ENCODE data around the gene NUAK2.

The NUAK2 gene

GRCh38 chr1:205335692-205336091, 14.1 kb upstream of the NUAK2 start:
- H3K4me1 Mint-ChIP-seq: no peaks in the 10 kb centered on the region
- no peaks in the 10 kb centered on the region for H3K36me3 Mint-ChIP-seq
- no peak overlapping the region for H3K4me3 Mint-ChIP-seq
- H3K9me3 Mint-ChIP-seq: no peaks in the 10 kb centered on the region
- H3K27ac Mint-ChIP-seq: no peak overlapping the region
- no peaks in the 10 kb centered on the region for H3K27me3 Mint-ChIP-seq

DNA sequence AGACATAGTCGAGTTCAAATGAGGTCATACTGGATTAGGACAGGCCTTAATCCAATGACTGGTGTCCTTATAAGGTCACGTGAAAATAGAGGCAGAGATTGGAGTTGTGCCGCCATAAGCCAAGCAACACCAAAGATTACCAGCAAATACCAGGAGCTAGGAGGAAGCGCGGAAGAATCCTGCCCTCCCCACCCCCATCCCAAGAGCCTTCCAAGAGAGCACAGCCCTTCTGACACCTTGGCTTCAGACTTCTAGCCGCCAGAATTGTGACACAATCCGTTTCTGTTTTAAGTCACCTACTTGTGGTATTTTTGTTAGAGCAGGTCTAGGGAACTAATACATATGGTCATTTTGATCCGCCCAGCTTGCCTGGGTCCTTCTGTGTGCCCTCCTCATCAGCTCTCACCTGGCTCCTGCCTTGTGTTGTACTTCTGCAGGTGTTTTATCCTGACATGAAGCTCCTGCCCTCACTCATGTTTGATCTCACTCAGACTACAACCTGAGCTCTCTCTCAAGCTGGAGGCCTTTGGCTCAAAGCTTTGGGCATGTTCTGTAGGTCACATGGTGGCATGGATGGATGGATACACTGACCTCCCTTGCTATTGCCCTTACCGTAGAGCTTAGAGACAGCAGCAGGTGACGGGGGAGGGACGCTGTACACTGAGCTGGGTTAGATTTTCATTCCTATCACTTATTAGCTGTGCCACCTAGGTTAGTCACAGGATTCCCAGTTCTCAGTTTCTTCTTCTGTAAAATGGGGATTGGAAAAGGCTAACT, 10.7 kb upstream of the NUAK2 start:
- Mint-ChIP-seq H3K36me3 (no peaks in the 10 kb centered on the region), H3K27ac (no peak overlapping the region), H3K27me3 (no peaks in the 10 kb centered on the region), H3K4me1 (no peaks in the 10 kb centered on the region), H3K9me3 (no peaks in the 10 kb centered on the region), H3K4me3 (no peak overlapping the region)

GRCh38 chr1:205330150-205330549, 8.6 kb upstream of the NUAK2 start:
- H3K27ac Mint-ChIP-seq: no peak overlapping the region
- peaks cover 7% of the 10 kb centered on the region for H3K4me1 Mint-ChIP-seq
- H3K9me3 Mint-ChIP-seq: no peaks in the 10 kb centered on the region
- H3K27me3 Mint-ChIP-seq: no peaks in the 10 kb centered on the region
- H3K4me3 Mint-ChIP-seq: no peak overlapping the region
- H3K36me3 Mint-ChIP-seq: no peaks in the 10 kb centered on the region

- peaks cover 11% of the 10 kb centered on the region for H3K4me1 Mint-ChIP-seq
- H3K9me3 Mint-ChIP-seq: no peaks in the 10 kb centered on the region
- H3K36me3 Mint-ChIP-seq: no peaks in the 10 kb centered on the region
- no peak overlapping the region for H3K27ac Mint-ChIP-seq
- H3K4me3 Mint-ChIP-seq: no peak overlapping the region
- no peaks in the 10 kb centered on the region for H3K27me3 Mint-ChIP-seq
Observed at GRCh38 chr1:205329719-205330118, 8.2 kb upstream of the NUAK2 start.

GRCh38 chr1:205328476-205328875, 6.9 kb upstream of the NUAK2 start:
- no peaks in the 10 kb centered on the region for H3K27me3 Mint-ChIP-seq

DNA sequence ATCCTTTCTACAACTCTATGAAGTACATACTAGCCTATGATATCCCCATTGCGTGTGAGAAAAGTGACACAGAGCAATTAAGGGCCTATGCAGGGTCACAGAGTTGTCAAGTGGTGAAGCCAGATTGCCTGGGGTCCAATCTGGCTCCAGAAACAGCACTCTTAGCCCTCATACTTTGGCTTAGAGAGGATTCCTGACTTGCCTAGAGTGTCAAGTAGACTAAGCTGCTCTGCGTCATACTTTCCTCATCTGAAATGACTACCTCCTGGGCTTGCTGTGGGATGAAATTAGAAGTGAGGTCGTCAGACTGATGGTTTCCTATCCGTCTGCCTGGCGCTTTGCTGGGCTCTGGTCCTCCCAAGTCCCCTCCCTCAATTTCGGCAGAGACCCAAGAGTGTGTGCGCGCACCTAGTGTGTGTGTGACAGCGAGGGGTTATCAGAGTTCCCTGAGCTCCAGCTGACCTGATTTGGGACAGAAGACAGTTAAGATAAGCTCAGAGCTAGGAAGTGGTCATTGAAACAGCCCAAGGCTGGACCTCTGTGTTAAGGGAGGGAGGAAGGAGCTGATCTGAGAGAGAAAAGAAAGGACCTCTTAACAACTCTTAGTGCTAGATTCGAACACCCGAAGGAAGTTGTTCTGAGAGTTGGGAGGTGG, 5.4 kb upstream of the NUAK2 start:
- Mint-ChIP-seq H3K4me3 (no peak overlapping the region), H3K4me1 (peaks cover 34% of the 10 kb centered on the region), H3K9me3 (no peaks in the 10 kb centered on the region), H3K27me3 (no peaks in the 10 kb centered on the region), H3K36me3 (no peaks in the 10 kb centered on the region), H3K27ac (no peak overlapping the region)

More at GRCh38 chr1:205328476-205328875, 6.9 kb upstream of the NUAK2 start:
- no peaks in the 10 kb centered on the region for H3K36me3 Mint-ChIP-seq
- H3K9me3 Mint-ChIP-seq: no peaks in the 10 kb centered on the region
- no peak overlapping the region for H3K27ac Mint-ChIP-seq
- H3K4me1 Mint-ChIP-seq: peaks cover 22% of the 10 kb centered on the region
- H3K4me3 Mint-ChIP-seq: no peak overlapping the region

DNA sequence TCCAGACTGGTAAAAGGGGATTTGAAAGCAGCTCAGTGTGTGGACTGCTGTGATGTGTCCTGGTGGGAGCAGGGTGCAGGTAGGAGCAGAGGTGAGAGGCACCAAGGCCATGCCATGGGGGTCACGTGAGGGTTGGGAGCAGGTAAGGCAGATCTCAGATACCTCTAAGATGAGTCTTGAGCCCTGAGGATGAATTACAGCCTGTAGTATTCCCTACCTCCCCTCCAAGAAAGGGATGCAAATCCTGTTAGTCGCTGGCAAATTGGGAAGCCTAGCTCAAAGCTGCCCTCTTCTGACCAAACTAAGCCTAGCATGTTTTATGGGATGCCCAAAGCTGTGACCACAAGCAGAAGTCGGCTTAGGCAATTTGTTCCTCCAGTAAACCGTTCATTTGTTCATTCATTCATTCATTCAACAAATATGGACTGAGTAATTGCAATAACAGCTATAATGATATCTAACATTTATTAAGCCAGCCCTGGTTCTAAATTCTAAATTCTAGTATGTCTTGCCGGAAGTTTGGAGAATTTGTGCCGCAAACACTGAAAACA, 3.9 kb upstream of the NUAK2 start:
- H3K9me3 Mint-ChIP-seq: no peaks in the 10 kb centered on the region
- H3K4me3 Mint-ChIP-seq: peak overlapping the region; percentile 41
- H3K36me3 Mint-ChIP-seq: no peaks in the 10 kb centered on the region
- no peaks in the 10 kb centered on the region for H3K27me3 Mint-ChIP-seq
- peaks cover 38% of the 10 kb centered on the region for H3K4me1 Mint-ChIP-seq
- peak overlapping the region; percentile 79 for H3K27ac Mint-ChIP-seq

DNA sequence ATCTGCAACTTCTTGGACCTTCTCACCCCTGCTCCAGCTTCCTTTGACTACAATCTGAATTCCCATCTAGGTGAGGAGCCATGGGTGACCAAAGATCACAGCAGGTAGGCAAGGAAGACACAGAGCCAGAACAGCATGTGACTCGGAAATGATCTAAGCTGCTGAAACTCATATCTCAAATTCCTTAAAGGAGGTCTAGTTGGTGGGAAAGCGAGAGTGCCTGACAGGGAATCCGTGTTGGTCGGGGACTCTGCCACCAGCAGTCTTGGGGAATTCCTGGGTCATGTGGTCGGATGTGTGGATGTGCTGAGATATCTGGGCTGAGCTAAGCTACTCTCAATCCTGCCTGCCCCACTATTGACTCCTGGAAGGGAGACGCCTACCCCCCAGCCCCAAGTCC, 3.2 kb upstream of the NUAK2 start:
- no peak overlapping the region for H3K4me3 Mint-ChIP-seq
- no peaks in the 10 kb centered on the region for H3K27me3 Mint-ChIP-seq
- H3K36me3 Mint-ChIP-seq: no peaks in the 10 kb centered on the region
- peaks cover 42% of the 10 kb centered on the region for H3K4me1 Mint-ChIP-seq
- H3K27ac Mint-ChIP-seq: peak overlapping the region; percentile 79
- H3K9me3 Mint-ChIP-seq: no peaks in the 10 kb centered on the region

- Mint-ChIP-seq H3K9me3 (no peaks in the 10 kb centered on the region), H3K4me1 (peaks cover 51% of the 10 kb centered on the region), H3K36me3 (no peaks in the 10 kb centered on the region), H3K27ac (no peak overlapping the region), H3K4me3 (no peak overlapping the region), H3K27me3 (no peaks in the 10 kb centered on the region)
Observed at GRCh38 chr1:205323794-205324193, 2.2 kb upstream of the NUAK2 start.

DNA sequence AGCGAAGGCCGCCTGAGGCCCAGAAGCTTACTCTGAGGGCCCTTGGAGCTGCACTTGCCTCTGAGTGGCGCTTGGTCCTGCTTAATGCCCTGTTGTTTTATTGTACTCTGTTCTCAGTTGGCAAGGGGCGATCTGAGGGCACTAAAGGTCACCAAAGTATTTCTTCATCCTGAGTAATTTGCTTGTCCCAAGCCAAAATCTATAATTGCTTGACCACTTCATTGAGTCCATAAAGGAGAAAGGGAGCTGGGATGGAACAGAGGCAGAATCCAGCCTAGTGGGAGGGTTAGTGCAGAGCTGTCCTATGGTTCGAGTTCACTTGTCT, 376 bp upstream of the NUAK2 start:
- no peaks in the 10 kb centered on the region for H3K27me3 Mint-ChIP-seq

GRCh38 chr1:205319081-205320018, 2.2 kb downstream of the NUAK2 start:
- no peaks in the 10 kb centered on the region for H3K36me3 Mint-ChIP-seq
- no peaks in the 10 kb centered on the region for H3K27me3 Mint-ChIP-seq
- H3K27ac Mint-ChIP-seq: peak overlapping the region; percentile 95
- H3K4me3 Mint-ChIP-seq: peak overlapping the region; percentile 95
- H3K4me1 Mint-ChIP-seq: peaks cover 81% of the 10 kb centered on the region
- no peaks in the 10 kb centered on the region for H3K9me3 Mint-ChIP-seq

More for the DNA sequence above, 376 bp upstream of the NUAK2 start:
- Mint-ChIP-seq H3K9me3 (no peaks in the 10 kb centered on the region), H3K27ac (no peak overlapping the region), H3K4me1 (peaks cover 70% of the 10 kb centered on the region), H3K4me3 (peak overlapping the region; percentile 95), H3K36me3 (no peaks in the 10 kb centered on the region)

- peak overlapping the region; percentile 79 for H3K4me3 Mint-ChIP-seq
- no peaks in the 10 kb centered on the region for H3K9me3 Mint-ChIP-seq
- peak overlapping the region; percentile 92 for H3K27ac Mint-ChIP-seq
Observed at GRCh38 chr1:205318231-205318991, 3.1 kb downstream of the NUAK2 start.

DNA sequence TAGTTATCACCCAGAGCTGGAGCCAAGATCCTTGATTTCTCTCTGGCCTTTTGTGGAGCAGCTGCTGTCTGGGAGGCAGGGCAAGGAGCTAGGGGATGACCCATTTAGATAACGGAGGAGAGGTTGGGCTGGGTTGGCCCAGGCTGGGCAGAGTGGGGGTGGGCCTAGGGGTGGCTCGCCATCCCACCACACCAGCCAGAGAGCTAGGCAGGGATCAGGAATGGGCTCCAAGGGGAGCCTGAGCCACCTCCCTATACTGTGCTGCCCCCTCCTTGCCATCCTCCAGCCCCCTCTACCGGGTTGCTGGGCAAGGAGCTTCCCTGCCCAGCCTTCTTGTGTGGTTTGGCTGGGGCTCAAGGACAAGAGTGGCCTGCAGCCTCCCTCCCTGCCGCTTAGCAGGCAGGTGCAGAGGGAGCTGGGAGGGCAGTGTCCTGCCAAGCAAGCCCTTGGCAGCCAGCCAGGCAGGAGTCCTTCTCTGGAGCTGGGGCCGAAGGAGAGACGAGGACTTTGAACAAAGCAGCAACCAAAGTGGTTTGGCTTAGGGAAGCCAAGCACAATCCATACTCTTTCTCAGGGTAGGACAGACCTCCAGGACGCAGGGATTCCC, 4.1 kb downstream of the NUAK2 start:
- Mint-ChIP-seq H3K27me3 (no peaks in the 10 kb centered on the region), H3K36me3 (no peaks in the 10 kb centered on the region), H3K4me3 (peak overlapping the region; percentile 79), H3K4me1 (peaks cover 85% of the 10 kb centered on the region), H3K27ac (peak overlapping the region; percentile 94), H3K9me3 (no peaks in the 10 kb centered on the region)

More at GRCh38 chr1:205318231-205318991, 3.1 kb downstream of the NUAK2 start:
- H3K36me3 Mint-ChIP-seq: no peaks in the 10 kb centered on the region
- peaks cover 82% of the 10 kb centered on the region for H3K4me1 Mint-ChIP-seq
- H3K27me3 Mint-ChIP-seq: no peaks in the 10 kb centered on the region

- Mint-ChIP-seq H3K9me3 (no peaks in the 10 kb centered on the region), H3K27ac (peak overlapping the region; percentile 94), H3K27me3 (no peaks in the 10 kb centered on the region), H3K36me3 (peaks cover 1% of the 10 kb centered on the region), H3K4me1 (peaks cover 92% of the 10 kb centered on the region), H3K4me3 (peak overlapping the region; percentile 72)
Observed at GRCh38 chr1:205316161-205316566, 5.4 kb downstream of the NUAK2 start.
